Breast epithelium (tissue), 4 donors: ENCODE data around the gene PRMT2. TPM values are rescaled to one million over a fixed set of nuclear protein-coding genes. Genes with fewer than 3 reads are reported as not detected.
A peak's percentile ranks its signal among the peaks of the same experiment; 100 is the strongest.

Experiments used
- DNase-seq, 2 donors: peaks; one replicate each; pipeline ENCODE4 v3.0.0-alpha.2; 2019; ENCODE audit warnings: low spot score in 2 of 2
- H3K27ac ChIP-seq, 2 donors: fragments of 200-600 bp; sonication (generic) in 1 of 2; one replicate each; pipeline ENCODE4 v1.5.1; 2016 to 2019; ENCODE audit warnings: mild to moderate bottlenecking in 1 of 2
- H3K27me3 ChIP-seq, 2 donors: fragments of 200-600 bp; sonication (generic) in 1 of 2; one replicate each; pipeline versions ENCODE4 v1.5.1 to v1.6.0; 2017 to 2019; ENCODE audit warnings: control low read depth in 1 of 2, mild to moderate bottlenecking in 1 of 2
- H3K36me3 ChIP-seq: fragments of 200-600 bp; one replicate; pipeline ENCODE4 v1.5.1; 2019
- H3K4me1 ChIP-seq, 2 donors: fragments of 200-600 bp; sonication (generic); one replicate each; pipeline ENCODE4 v1.5.1; 2016 to 2019; ENCODE audit warnings: control low read depth in 1 of 2
- H3K4me3 ChIP-seq, 3 donors: fragments of 200-600 bp; sonication (generic); 1 replicate in 2 of 3; 2 replicates in 1 of 3; pipeline ENCODE4 v1.5.1; 2016 to 2019; ENCODE audit warnings: mild to moderate bottlenecking in 3 of 3, moderate library complexity in 2 of 3
- H3K9me3 ChIP-seq, 2 donors: fragments of 200-600 bp; sonication (generic) in 1 of 2; one replicate each; pipeline ENCODE4 v1.5.1; 2016 to 2019; ENCODE audit warnings: control low read depth in 1 of 2
- POLR2A ChIP-seq: fragments of 450-650 bp; IDR thresholded peaks from one replicate; pipeline ENCODE4 v1.6.1; 2016; ENCODE audit warnings: antibody characterized with exemption, mild to moderate bottlenecking, moderate library complexity
- POLR2AphosphoS5 ChIP-seq, 3 donors: sonication (generic); formaldehyde crosslinking; IDR thresholded peaks; one replicate each; pipeline ENCODE4 v1.6.1; 2017; ENCODE audit warnings: antibody characterized with exemption in 3 of 3
- intact Hi-C: fragments of 100-400 bp; cut with DNase I; formaldehyde crosslinking; loops from one replicate; pipeline ENCODE4 v1.15.1; 2023; ENCODE audit warnings: low total_unique reads
- total RNA-seq, 3 donors: library from RNA; depleted of rRNA; stranded (reverse); fragments of >200 nt; gene quantifications; one replicate each; pipeline ENCODE4 v1.1.0, GENCODE V29; 2016
- TF ChIP-seq, protein P1 (sequence below), 3 donors: fragments of 450-650 bp; IDR thresholded peaks; one replicate each; pipeline ENCODE4 v1.5.1; 2016 to 2017; ENCODE audit warnings: antibody characterized with exemption in 3 of 3, mild to moderate bottlenecking in 3 of 3, moderate library complexity in 3 of 3

PRMT2 gene
- total RNA-seq, 3 donors from 2014 or later: 92.1 to 145 (median 130) TPM

DNA sequence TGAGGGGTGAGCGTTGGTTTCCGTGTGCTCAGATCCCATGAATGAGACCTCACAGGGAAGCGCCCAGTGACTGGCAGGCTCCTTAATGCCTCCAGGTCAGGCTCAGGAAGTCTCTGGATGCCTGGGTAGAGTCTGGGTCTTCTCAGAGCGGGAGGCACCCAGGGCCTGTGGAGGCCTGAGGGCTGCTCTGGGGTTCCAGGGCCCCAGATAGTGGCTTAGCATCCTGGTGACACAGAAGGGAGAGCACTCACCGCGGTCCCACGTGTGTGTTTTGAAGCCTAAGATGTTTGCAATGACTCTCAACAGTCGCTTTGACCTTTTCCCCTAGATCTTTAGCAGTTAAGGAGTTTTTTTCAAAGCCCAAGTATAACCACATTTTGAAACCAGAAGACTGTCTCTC lies 25.0 kb downstream of the PRMT2 start:
- no peak overlapping the region for H3K4me3 ChIP-seq
- no peak overlapping the region for H3K27ac ChIP-seq
- H3K27me3 ChIP-seq: no peaks in the 10 kb centered on the region
- TF ChIP-seq POLR2A (no peak), POLR2AphosphoS5 (IDR thresholded peaks at IDR 0.05) (no peak)
- TF ChIP-seq, protein P1, sequence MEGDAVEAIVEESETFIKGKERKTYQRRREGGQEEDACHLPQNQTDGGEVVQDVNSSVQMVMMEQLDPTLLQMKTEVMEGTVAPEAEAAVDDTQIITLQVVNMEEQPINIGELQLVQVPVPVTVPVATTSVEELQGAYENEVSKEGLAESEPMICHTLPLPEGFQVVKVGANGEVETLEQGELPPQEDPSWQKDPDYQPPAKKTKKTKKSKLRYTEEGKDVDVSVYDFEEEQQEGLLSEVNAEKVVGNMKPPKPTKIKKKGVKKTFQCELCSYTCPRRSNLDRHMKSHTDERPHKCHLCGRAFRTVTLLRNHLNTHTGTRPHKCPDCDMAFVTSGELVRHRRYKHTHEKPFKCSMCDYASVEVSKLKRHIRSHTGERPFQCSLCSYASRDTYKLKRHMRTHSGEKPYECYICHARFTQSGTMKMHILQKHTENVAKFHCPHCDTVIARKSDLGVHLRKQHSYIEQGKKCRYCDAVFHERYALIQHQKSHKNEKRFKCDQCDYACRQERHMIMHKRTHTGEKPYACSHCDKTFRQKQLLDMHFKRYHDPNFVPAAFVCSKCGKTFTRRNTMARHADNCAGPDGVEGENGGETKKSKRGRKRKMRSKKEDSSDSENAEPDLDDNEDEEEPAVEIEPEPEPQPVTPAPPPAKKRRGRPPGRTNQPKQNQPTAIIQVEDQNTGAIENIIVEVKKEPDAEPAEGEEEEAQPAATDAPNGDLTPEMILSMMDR (IDR thresholded peaks at IDR 0.05): no peak
- intact Hi-C loops: no loop called here
- H3K36me3 ChIP-seq: peaks cover 7% of the 10 kb centered on the region
- no peaks in the 10 kb centered on the region for H3K4me1 ChIP-seq
- DNase-seq: no peak
- peaks cover 0 to 8% of the 10 kb centered on the region in 2 donors for H3K9me3 ChIP-seq

DNA sequence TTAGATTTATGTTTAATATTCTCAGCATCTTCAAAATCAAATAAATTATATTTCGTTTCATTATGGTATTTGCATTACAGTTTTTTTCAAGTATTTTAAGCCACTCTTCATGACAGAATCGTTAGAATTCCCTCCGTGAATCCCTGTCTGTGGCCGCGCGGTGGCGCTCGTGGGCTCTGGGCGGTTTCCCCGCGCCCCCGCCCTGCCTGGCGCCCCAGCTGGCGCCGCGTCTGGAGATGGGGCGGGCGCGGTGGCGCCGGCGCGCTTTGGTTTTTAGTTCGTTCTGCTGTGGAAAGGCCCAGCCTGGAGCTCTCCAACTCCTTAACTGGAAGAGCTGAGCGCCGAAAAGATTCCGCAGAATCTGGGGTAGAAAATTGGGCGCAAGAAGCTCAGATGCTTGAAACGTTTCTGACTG lies 25.7 kb downstream of the PRMT2 start:
- TF ChIP-seq POLR2AphosphoS5 (IDR thresholded peaks at IDR 0.05) (no peak), POLR2A (no peak)
- TF ChIP-seq, protein P1 (IDR thresholded peaks at IDR 0.05): peak in 2 of 3 donors; percentile 21 to 68
- no peak overlapping the region for H3K27ac ChIP-seq
- H3K27me3 ChIP-seq: no peaks in the 10 kb centered on the region
- peak overlapping the region; percentile 16 to 55 (median 25) for H3K4me3 ChIP-seq
- no peaks in the 10 kb centered on the region for H3K4me1 ChIP-seq
- H3K9me3 ChIP-seq: peaks cover 0 to 1% of the 10 kb centered on the region in 2 donors
- H3K36me3 ChIP-seq: peaks cover 7% of the 10 kb centered on the region
- intact Hi-C loops: no loop called here
- no peak for DNase-seq

DNA sequence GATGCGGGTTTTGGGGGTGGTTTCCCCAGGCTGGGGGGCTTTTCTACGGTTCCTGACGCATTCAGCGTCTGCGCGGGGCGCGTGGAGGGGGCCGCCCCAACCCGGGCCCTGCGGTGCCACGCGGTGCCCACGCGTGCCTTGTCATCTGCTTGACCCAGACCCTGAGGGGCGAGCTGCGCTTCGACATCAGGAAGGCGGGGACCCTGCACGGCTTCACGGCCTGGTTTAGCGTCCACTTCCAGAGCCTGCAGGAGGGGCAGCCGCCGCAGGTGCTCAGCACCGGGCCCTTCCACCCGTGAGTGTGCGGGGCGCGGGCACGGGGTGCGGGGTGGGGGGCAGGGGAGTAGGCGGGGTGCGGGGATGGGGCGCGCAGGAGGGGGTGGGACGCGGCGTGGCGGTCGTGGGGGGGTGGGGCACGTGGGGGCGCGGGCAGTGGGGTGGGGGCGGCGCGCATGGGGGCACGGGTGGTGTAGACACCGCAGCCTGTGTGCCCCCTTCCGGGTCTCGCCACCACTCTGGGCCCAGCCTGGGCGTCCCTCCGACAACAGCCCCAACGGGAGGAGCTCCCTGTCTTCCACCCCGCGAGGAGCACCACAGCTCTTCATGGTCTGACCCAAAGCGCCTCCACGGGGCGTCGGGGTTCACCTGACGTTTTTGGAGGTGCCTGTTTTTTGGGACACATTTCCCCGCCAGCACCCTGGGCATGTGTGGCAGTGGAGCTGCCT lies 26.3 kb downstream of the PRMT2 start:
- DNase-seq: no peak
- TF ChIP-seq, protein P1 (IDR thresholded peaks at IDR 0.05): no peak
- TF ChIP-seq POLR2AphosphoS5 (IDR thresholded peaks at IDR 0.05): no peak
- no peak for TF ChIP-seq POLR2A
- intact Hi-C loops: no loop called here

DNA sequence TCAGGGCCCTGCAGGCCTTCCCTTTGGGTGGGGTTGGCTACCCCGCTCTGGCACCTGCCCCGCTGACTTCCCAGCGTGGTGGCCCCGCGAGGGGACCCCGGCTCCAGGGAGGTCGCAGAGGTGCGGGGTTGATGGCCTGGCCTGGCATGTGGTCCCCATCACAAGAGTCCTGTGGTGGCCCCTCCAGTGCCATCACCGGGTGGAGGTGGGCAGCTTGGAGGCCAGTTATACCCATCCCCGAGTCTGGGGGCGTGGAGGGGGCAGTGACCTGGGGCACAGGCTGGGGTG lies 26.8 kb downstream of the PRMT2 start:
- intact Hi-C loops: no loop called here
- DNase-seq: no peak
- Histone ChIP-seq H3K27ac (no peak overlapping the region), H3K9me3 (no peaks in the 10 kb centered on the region), H3K4me1 (no peaks in the 10 kb centered on the region), H3K36me3 (peaks cover 7% of the 10 kb centered on the region), H3K4me3 (no peak overlapping the region), H3K27me3 (no peaks in the 10 kb centered on the region)
- TF ChIP-seq, protein P1 (IDR thresholded peaks at IDR 0.05): no peak
- TF ChIP-seq POLR2AphosphoS5 (IDR thresholded peaks at IDR 0.05) (no peak), POLR2A (no peak)

More for the DNA sequence above, 26.3 kb downstream of the PRMT2 start:
- H3K9me3 ChIP-seq: no peaks in the 10 kb centered on the region
- H3K4me3 ChIP-seq: peak overlapping the region; percentile 16 to 55 (median 25)
- peaks cover 7% of the 10 kb centered on the region for H3K36me3 ChIP-seq
- no peak overlapping the region for H3K27ac ChIP-seq
- H3K4me1 ChIP-seq: no peaks in the 10 kb centered on the region
- H3K27me3 ChIP-seq: no peaks in the 10 kb centered on the region

DNA sequence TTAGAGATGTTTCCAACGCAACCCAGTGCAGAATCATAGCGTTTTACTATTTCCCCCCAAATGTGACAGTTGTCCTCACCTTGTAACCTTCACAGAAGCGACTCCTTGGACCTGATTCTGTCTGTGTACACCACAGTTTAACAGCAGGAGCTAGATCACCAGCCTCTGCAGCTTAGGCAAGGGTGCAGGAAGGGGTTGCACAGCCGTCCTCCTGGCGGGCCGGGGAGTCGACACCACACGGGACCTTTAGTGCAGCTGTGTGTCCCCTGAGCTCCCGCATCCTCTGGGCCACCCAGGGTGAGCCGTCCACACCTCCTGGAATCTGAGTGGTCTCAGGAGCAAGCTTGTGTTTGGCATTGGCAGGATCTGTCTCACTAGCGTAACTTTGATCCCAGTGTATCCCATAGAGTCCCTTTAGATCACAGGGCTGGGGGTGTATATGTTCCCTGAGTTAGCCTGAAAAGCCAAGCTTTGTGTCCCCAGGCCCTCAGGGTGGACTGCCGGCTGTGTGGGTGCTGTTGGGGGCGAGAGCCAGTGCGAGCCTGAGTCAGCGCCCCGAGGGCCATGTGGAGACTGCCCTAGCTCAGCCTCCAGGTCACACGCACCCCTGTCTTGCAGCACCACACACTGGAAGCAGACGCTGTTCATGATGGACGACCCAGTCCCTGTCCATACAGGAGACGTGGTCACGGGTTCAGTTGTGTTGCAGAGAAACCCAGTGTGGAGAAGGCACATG lies 27.5 kb downstream of the PRMT2 start:
- Histone ChIP-seq H3K27me3 (no peaks in the 10 kb centered on the region), H3K9me3 (no peaks in the 10 kb centered on the region), H3K36me3 (peaks cover 7% of the 10 kb centered on the region), H3K27ac (no peak overlapping the region), H3K4me1 (no peaks in the 10 kb centered on the region), H3K4me3 (no peak overlapping the region)
- TF ChIP-seq, protein P1 (IDR thresholded peaks at IDR 0.05): no peak
- TF ChIP-seq POLR2A: no peak
- TF ChIP-seq POLR2AphosphoS5 (IDR thresholded peaks at IDR 0.05): no peak
- intact Hi-C loops: no loop called here
- no peak for DNase-seq
